ENCODE measurements around the gene ARPP21.

The ARPP21 gene

GRCh38 chr3:35641920-35642527 is 2.7 kb downstream of the ARPP21 start:
- DNase-seq, result no peak

- no peak for DNase-seq
Observed at GRCh38 chr3:35643495-35643894, 4.2 kb downstream of the ARPP21 start.

GRCh38 chr3:35644451-35644850 is 5.1 kb downstream of the ARPP21 start:
- DNase-seq, result no peak

- no peak for DNase-seq
Observed at GRCh38 chr3:35645189-35645588, 5.9 kb downstream of the ARPP21 start.

- no peak for DNase-seq
Observed at GRCh38 chr3:35646081-35646480, 6.8 kb downstream of the ARPP21 start.

- DNase-seq, result no peak
Observed at GRCh38 chr3:35647461-35647860, 8.1 kb downstream of the ARPP21 start.

GRCh38 chr3:35648347-35648746 is 9.0 kb downstream of the ARPP21 start:
- no peak for DNase-seq

GRCh38 chr3:35649405-35649804 is 10.1 kb downstream of the ARPP21 start:
- no peak for DNase-seq

GRCh38 chr3:35651426-35651825 is 12.1 kb downstream of the ARPP21 start:
- no peak for DNase-seq

GRCh38 chr3:35651851-35652250 is 12.5 kb downstream of the ARPP21 start:
- no peak for DNase-seq

GRCh38 chr3:35653347-35653746 is 14.0 kb downstream of the ARPP21 start:
- DNase-seq, result no peak

GRCh38 chr3:35654476-35654875 is 15.2 kb downstream of the ARPP21 start:
- DNase-seq, result no peak

- no peak for DNase-seq
Observed at GRCh38 chr3:35658686-35659085, 19.4 kb downstream of the ARPP21 start.

- DNase-seq, result no peak
Observed at GRCh38 chr3:35659768-35660167, 20.4 kb downstream of the ARPP21 start.

- DNase-seq, result no peak
Observed at GRCh38 chr3:35663471-35663870, 24.1 kb downstream of the ARPP21 start.

- DNase-seq, result no peak
Observed at GRCh38 chr3:35664460-35664919, 25.2 kb downstream of the ARPP21 start.

- DNase-seq, result no peak
Observed at GRCh38 chr3:35665390-35666055, 26.2 kb downstream of the ARPP21 start.

- DNase-seq, result no peak
Observed at GRCh38 chr3:35666888-35667287, 27.6 kb downstream of the ARPP21 start.

GRCh38 chr3:35670408-35670965 is 31.2 kb downstream of the ARPP21 start:
- no peak for DNase-seq

GRCh38 chr3:35671483-35671882 is 32.2 kb downstream of the ARPP21 start:
- DNase-seq, result no peak

- no peak for DNase-seq
Observed at GRCh38 chr3:35673017-35673416, 33.7 kb downstream of the ARPP21 start.

GRCh38 chr3:35674451-35675109 is 35.3 kb downstream of the ARPP21 start:
- no peak for DNase-seq

GRCh38 chr3:35675206-35675605 is 35.9 kb downstream of the ARPP21 start:
- DNase-seq, result no peak

GRCh38 chr3:35675621-35676020 is 36.3 kb downstream of the ARPP21 start:
- DNase-seq, result no peak
